Gastrocnemius medialis (tissue), 4 donors: ENCODE data around the gene TYSND1.

Experiments
- CTCF ChIP-seq, 5 experiments: fragments of 450-650 bp in 3 of 5; fragments of 200-600 bp in 2 of 5; sonication (generic) in 2 of 5; IDR thresholded peaks in 4 of 5; conservative IDR thresholded peaks in 1 of 5; 1 replicate in 4 of 5; 2 replicates in 1 of 5; pipeline ENCODE4 v1.5.1; 2016 to 2019; ENCODE audit warnings: antibody characterized with exemption in 5 of 5, mild to moderate bottlenecking in 3 of 5, moderate library complexity in 3 of 5
- POLR2A ChIP-seq, 2 donors: fragments of 450-650 bp; IDR thresholded peaks; one replicate each; pipeline ENCODE4 v1.6.1; 2017; ENCODE audit warnings: antibody characterized with exemption in 2 of 2, mild to moderate bottlenecking in 2 of 2, moderate library complexity in 2 of 2

DNA sequence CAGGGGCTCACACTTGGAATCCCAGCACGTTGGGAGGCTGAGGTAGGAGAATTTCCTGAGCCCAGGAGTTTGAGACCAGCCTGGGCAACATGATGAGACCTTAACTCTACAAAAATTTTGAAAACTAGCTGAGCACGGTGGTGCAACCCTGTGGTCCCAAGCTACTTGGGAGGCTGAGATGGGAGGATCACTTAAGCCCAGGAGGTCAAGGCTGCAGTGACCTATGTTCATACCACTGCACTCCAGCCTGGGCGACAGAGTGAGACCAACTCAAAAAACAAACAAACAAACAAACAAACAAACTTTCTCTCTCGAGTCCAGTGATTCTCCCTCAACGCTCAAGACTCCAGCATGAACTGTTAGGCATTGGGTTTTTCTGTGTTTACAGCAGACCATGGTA lies 2.0 kb upstream of the TYSND1 start:
- no peak for TF ChIP-seq CTCF (IDR thresholded peaks at IDR 0.05 in 4 of 5, conservative IDR thresholded peaks at IDR 0.05 in 1 of 5)
- TF ChIP-seq POLR2A (IDR thresholded peaks at IDR 0.05): no peak
